GM13976 (cell line): Measurements from ENCODE around the gene TMCC2.

Experiments used
- DNase-seq: peaks from one replicate; pipeline ENCODE4 v3.0.0; 2012; ENCODE audit warnings: low spot score
- in situ Hi-C: fragments of 300-500 bp; cut with MboI; formaldehyde crosslinking; loops from one replicate; pipeline ENCODE4 v1.12.0; 2022; ENCODE audit warnings: low sequenced_read_pairs, mixed read lengths, inconsistent platforms; ENCODE audit not compliant: unreplicated experiment
- TF ChIP-seq, protein P1 (sequence below): IDR thresholded peaks from 2 replicates; pipeline ENCODE4 v1.5.1; 2012; ENCODE audit warnings: borderline replicate concordance, mild to moderate bottlenecking; ENCODE audit not compliant: insufficient read depth; ENCODE audit errors: extremely low read depth, missing control alignments, control extremely low read depth

Gene TMCC2

DNA sequence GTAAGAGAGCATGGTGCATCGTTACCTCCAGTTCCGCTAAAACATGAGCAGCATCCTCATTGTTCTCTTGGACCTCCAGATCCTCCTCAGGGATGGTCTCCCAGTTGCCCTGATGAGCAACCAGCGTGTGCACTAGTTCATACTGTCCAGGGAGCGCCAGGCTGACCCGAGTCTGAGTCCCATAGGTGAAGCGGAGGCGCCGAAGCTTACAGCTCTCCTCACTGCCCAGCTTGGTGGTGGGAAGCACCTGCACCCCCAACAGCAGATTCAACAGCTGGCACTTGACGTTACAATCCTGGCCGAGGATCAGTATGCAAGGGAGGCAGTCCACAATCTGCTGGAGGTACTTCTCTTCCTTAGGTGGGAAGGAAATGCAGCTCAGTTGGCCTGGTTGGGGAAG is 40.3 kb upstream of the TMCC2 start:
- TF ChIP-seq, protein P1, sequence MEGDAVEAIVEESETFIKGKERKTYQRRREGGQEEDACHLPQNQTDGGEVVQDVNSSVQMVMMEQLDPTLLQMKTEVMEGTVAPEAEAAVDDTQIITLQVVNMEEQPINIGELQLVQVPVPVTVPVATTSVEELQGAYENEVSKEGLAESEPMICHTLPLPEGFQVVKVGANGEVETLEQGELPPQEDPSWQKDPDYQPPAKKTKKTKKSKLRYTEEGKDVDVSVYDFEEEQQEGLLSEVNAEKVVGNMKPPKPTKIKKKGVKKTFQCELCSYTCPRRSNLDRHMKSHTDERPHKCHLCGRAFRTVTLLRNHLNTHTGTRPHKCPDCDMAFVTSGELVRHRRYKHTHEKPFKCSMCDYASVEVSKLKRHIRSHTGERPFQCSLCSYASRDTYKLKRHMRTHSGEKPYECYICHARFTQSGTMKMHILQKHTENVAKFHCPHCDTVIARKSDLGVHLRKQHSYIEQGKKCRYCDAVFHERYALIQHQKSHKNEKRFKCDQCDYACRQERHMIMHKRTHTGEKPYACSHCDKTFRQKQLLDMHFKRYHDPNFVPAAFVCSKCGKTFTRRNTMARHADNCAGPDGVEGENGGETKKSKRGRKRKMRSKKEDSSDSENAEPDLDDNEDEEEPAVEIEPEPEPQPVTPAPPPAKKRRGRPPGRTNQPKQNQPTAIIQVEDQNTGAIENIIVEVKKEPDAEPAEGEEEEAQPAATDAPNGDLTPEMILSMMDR = no peak
- DNase-seq = no peak
- in situ Hi-C loops = no loop called here

DNA sequence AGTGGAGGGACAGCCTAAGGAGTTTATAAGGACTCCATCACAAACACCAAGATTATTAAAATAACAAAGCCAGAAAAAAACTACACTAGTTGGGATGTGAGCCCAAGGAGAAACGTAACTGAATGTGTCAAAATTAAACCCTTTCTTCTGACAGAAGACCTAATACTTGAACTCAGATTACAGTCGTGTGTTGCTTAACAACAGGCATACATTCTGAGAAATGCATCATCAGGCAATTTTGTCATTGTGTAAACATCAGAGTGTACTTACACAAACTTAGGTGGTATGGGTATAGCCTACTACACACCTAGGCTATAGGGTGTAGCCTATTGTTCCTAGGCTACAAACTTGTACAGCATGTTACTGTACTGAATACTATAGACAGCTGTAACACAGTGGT is 39.6 kb upstream of the TMCC2 start:
- TF ChIP-seq, protein P1 = no peak
- DNase-seq = no peak
- in situ Hi-C loops = no loop called here

GRCh38 chr1:205188596-205188995 is 39.1 kb upstream of the TMCC2 start:
- no peak for DNase-seq
- in situ Hi-C loops = no loop called here
- TF ChIP-seq, protein P1 = no peak

GRCh38 chr1:205189131-205189530 is 38.6 kb upstream of the TMCC2 start:
- no peak for DNase-seq
- in situ Hi-C loops = no loop called here
- TF ChIP-seq, protein P1 = no peak

DNA sequence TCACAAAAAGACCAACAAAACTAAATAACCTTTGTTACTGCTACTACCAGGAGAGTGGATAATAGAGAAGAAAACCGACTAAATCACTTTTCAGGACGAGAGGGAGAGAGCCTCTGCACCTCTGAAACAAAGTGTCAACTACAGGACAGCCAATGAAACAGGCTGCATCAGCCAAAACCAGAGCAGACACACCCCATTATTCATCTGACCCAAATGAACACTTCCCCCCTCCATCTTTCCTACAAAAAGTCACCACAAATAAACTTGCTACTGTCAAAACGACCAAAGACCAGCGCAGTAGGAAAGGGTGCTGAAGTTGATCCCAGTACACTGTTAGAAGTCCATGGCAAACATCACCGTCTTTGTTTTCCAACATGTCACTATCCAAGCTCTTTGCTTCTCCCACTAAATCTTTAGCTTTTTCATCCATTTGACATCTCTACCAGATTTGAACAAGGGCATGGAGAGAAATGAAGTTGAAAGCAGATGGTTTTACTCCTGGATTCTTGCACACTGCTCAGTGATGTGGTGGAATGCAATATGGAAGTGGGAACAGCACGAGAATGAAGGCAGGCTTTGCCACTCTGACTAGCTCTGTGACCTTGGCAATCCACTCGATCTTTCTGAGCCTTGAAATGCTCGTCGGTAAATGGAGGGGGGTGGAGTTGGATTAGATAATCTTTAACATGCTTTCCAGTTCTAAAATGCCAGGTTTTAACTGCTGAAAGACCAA is 36.7 kb upstream of the TMCC2 start:
- TF ChIP-seq, protein P1 = no peak
- in situ Hi-C loops = no loop called here
- no peak for DNase-seq

DNA sequence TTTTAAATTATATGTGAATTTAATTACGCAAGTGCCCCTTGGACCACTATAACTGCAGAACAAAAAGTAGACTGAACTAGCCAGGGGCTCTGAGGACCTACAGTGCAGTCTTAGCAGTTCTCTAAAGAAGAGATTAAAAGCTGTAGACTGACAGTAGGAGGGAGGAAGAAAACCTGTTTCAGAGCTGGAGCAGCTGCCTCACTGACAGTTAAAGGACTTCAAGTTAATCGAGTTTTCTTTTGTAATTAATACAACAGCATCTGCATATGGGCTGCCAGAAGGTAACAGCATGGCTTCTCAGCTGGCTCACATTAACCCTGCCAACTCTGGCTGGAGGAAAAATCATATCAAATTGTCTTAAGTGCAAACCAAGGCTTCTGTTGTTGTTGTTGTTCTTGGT is 36.1 kb upstream of the TMCC2 start:
- TF ChIP-seq, protein P1 = no peak
- DNase-seq = no peak
- in situ Hi-C loops = no loop called here
